PFSK-1 (cell line): ENCODE results near the gene SPEM1.

Experiments
- FOXP2 ChIP-seq: optimal IDR thresholded peaks from 2 replicates; pipeline ENCODE3; 2011; ENCODE audit warnings: borderline replicate concordance, control low read depth, inconsistent platforms; ENCODE audit not compliant: insufficient read depth; ENCODE audit errors: extremely low read length, extremely low read depth
- POLR2AphosphoS5 ChIP-seq: IDR thresholded peaks from 2 replicates; pipeline ENCODE4 v1.6.1; 2012; ENCODE audit warnings: low read depth, mild to moderate bottlenecking, control low read depth, low read length, moderate library complexity
- SIN3A ChIP-seq: IDR thresholded peaks from 2 replicates; pipeline ENCODE4 v1.6.1; 2012; ENCODE audit warnings: mild to moderate bottlenecking, low read length, moderate library complexity, borderline replicate concordance; ENCODE audit not compliant: insufficient read depth
- TAF1 ChIP-seq: IDR thresholded peaks from 2 replicates; pipeline ENCODE4 v1.6.1; 2012; ENCODE audit warnings: low read length, control low read depth, borderline replicate concordance; ENCODE audit not compliant: insufficient read depth
- TF ChIP-seq, protein P1 (sequence below), 2 experiments: IDR thresholded peaks; 2 replicates each; pipeline versions ENCODE4 v1.6.1 to v1.8.0; 2011 to 2012; ENCODE audit warnings: low read depth in 2 of 2, low read length in 2 of 2, control low read depth in 1 of 2, inconsistent platforms in 1 of 2, mild to moderate bottlenecking in 1 of 2, moderate library complexity in 1 of 2; ENCODE audit not compliant: insufficient read depth in 1 of 2

Gene SPEM1

GRCh38 chr17:7448461-7448860 is 28.3 kb downstream of the SPEM1 start:
- TF ChIP-seq SIN3A = no peak
- no peak for TF ChIP-seq FOXP2
- TF ChIP-seq POLR2AphosphoS5 = no peak
- TF ChIP-seq, protein P1, sequence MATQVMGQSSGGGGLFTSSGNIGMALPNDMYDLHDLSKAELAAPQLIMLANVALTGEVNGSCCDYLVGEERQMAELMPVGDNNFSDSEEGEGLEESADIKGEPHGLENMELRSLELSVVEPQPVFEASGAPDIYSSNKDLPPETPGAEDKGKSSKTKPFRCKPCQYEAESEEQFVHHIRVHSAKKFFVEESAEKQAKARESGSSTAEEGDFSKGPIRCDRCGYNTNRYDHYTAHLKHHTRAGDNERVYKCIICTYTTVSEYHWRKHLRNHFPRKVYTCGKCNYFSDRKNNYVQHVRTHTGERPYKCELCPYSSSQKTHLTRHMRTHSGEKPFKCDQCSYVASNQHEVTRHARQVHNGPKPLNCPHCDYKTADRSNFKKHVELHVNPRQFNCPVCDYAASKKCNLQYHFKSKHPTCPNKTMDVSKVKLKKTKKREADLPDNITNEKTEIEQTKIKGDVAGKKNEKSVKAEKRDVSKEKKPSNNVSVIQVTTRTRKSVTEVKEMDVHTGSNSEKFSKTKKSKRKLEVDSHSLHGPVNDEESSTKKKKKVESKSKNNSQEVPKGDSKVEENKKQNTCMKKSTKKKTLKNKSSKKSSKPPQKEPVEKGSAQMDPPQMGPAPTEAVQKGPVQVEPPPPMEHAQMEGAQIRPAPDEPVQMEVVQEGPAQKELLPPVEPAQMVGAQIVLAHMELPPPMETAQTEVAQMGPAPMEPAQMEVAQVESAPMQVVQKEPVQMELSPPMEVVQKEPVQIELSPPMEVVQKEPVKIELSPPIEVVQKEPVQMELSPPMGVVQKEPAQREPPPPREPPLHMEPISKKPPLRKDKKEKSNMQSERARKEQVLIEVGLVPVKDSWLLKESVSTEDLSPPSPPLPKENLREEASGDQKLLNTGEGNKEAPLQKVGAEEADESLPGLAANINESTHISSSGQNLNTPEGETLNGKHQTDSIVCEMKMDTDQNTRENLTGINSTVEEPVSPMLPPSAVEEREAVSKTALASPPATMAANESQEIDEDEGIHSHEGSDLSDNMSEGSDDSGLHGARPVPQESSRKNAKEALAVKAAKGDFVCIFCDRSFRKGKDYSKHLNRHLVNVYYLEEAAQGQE (IDR thresholded peaks at IDR 0.05; ENCODE audit: insufficient read depth in 1 of 2, low read depth in 2 of 2, low read length in 2 of 2) = no peak
- no peak for TF ChIP-seq TAF1

- no peak for TF ChIP-seq POLR2AphosphoS5
- no peak for TF ChIP-seq SIN3A
- TF ChIP-seq, protein P1 (IDR thresholded peaks at IDR 0.05; ENCODE audit: insufficient read depth in 1 of 2, low read depth in 2 of 2, low read length in 2 of 2) = no peak
- no peak for TF ChIP-seq FOXP2
- TF ChIP-seq TAF1 = no peak
Measured at GRCh38 chr17:7459961-7460545, 39.9 kb downstream of the SPEM1 start.

DNA sequence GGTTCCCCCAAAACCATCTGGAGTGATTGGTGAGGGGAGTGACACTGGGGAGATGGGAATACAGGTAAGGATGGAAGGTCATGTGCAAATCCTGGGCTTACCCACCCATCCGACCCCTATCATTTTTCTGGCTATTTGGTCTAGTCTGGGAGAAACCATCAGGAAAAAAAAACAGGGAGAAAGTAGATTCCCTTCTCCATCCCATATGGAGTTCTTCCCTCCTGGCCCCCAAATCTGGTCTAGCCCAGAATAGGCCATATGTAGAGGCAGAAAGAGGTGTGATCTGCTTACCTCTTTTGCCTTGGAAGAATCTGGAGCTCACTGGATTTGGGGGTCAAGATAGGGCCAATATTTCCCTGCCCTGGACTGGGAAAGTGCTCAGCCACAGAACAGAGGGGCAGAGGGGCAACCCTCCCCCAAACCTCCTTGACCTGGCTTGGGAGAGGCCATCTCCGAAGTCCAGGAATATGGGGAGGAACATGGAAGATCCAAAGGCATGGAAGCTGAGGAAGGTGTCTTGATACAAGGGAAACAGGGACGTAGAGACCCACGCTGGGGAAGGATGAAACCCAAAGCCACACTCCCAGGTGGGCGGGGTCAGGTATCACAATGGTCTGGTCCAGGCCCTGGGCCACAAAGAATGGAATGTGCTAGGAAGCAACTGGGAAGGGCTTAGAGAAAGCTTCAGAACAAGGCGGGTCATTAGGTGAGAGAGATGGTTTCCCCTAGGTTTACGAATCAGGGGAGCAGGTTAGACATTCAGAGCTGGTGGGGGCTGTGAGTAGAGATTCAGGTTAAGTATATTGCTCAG is 40.9 kb downstream of the SPEM1 start:
- TF ChIP-seq FOXP2 (no peak), TAF1 (no peak), SIN3A (no peak), POLR2AphosphoS5 (no peak)
- TF ChIP-seq, protein P1 (IDR thresholded peaks at IDR 0.05; ENCODE audit: insufficient read depth in 1 of 2, low read depth in 2 of 2, low read length in 2 of 2) = no peak

DNA sequence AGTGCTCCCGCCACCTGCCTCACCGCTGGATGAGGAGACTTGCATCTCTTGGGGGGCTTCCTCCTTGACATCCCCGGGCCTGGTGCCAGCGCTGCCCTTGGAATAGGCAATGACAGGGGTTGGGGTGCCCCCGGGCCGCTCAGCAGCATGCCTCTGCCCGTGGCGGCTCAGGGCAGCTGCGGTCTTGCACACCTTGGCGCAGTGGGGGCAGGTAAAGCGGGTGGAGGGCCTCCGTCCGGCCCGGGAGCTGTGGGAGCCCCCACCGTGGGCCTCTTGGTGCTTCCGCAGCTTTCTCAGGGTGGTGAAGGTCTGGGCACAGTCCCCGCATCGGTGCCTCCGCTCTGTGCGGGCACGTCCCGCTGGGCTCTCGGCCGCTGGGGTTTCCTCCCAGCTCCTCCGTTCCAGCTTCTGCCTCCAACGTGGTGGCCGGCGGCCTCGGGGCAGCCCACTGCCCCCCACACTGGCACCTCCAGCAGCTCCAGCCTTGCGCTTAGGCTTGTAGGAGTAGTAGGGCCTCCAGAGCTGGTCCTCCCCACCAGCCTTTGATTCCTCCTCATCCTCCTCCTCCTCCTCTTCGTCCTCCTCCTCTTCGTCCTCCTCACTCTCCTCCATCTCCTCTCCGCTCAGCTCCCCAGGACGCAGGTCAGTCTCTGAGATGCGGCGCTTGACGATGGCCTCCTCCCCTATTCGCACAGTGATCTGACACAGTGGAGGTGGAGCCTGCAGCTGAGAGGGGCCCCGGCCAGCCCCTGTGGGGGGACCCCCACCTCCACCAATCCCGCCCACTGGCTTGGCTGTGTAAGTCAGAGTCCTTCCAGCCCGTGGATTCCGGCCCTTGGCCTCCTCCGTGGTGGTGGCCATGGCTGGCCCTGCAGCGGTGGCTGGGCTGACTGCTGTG is 42.6 kb downstream of the SPEM1 start:
- TF ChIP-seq SIN3A = no peak
- TF ChIP-seq POLR2AphosphoS5 = 0 out of 2 replicates have a peak, but pooled peaks have one; percentile 5

- no peak for TF ChIP-seq FOXP2
- TF ChIP-seq, protein P1 (IDR thresholded peaks at IDR 0.05; ENCODE audit: insufficient read depth in 1 of 2, low read depth in 2 of 2, low read length in 2 of 2) = no peak
- TF ChIP-seq SIN3A = no peak
- no peak for TF ChIP-seq TAF1
- no peak for TF ChIP-seq POLR2AphosphoS5
Measured at GRCh38 chr17:7463372-7463846, 43.3 kb downstream of the SPEM1 start.
